Skeletal muscle cell (primary cell): ENCODE results near the gene FKBP5.
A peak's percentile ranks its signal among the peaks of the same experiment; 100 is the strongest.

ENCODE experiments used
- DNase-seq: peaks from one replicate; pipeline ENCODE4 v3.0.0-alpha.2; 2010; ENCODE audit warnings: low read depth
- H3K4me3 ChIP-seq: 2 replicates; pipeline ENCODE4 v1.5.1; 2011; ENCODE audit warnings: low read depth, mild to moderate bottlenecking, control low read depth, low read length, moderate library complexity

The FKBP5 gene

GRCh38 chr6:35635601-35636597 lies 52.8 kb downstream of the FKBP5 start:
- DNase-seq, result no peak
- H3K4me3 ChIP-seq, result no peak overlapping the region

DNA sequence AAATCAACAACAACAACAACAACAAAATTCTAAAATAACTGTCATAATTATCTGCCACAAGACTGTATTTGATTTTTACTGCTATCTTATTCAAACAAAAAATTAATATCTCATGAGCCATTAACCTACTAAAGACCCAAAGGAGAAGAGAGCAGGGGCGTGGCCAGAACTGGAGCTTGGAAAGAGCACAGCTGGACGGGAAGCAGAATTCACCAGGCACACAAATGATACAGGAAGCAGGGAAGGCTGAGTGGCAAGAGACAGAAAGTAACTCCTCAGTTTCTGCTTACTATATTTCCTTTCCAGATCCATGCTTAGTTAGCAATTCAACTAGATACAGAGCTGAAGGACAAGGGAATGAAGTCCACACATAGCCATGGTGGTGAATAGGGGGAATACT lies 54.4 kb downstream of the FKBP5 start:
- DNase-seq, result no peak
- no peak overlapping the region for H3K4me3 ChIP-seq

DNA sequence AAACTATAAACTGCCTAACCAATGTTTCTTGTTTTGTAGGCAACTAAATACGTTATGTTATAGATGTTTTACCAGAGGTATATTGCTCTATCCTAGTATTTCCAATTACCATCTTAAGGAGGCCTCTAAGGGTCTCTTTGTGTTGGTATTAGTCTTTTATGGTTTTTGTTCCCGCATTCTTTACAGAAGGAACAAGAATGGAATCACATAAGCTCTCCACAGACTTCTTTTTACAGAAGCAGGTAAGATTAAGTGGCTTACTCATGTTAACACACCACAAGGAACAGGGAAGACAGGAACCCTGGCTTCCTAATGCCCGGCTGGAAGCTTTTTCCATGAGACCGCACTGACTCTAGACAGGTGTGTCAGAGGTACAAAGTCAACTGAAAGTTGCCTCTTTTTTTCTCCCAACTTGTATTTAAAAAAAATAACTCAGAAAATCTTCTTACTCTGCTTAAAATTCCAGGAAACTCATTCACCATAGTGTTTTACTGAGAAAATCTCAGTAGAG lies 55.1 kb downstream of the FKBP5 start:
- DNase-seq, result no peak
- H3K4me3 ChIP-seq, result no peak overlapping the region

- H3K4me3 ChIP-seq, result no peak overlapping the region
- DNase-seq, result no peak
Observed at GRCh38 chr6:35629876-35630378, 58.8 kb downstream of the FKBP5 start.

DNA sequence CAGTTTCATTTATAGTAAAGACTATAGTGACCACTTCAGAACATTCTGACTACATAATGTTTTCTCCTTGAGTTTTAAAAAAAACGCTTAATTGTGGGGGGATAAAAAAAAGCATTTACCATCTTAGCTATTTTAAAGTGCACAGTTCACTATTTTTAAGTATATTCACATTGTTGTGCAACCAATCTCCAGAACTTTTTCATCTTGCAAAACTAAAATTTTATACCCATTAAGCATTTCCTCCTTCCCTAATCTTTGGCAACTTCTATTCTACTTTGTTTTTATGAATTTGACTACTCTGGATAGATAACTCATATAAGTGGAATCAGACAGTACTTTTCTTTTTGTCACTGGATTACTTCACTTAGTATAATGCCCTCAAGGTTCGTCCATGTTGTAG lies 62.3 kb downstream of the FKBP5 start:
- no peak for DNase-seq
- H3K4me3 ChIP-seq, result no peak overlapping the region

DNA sequence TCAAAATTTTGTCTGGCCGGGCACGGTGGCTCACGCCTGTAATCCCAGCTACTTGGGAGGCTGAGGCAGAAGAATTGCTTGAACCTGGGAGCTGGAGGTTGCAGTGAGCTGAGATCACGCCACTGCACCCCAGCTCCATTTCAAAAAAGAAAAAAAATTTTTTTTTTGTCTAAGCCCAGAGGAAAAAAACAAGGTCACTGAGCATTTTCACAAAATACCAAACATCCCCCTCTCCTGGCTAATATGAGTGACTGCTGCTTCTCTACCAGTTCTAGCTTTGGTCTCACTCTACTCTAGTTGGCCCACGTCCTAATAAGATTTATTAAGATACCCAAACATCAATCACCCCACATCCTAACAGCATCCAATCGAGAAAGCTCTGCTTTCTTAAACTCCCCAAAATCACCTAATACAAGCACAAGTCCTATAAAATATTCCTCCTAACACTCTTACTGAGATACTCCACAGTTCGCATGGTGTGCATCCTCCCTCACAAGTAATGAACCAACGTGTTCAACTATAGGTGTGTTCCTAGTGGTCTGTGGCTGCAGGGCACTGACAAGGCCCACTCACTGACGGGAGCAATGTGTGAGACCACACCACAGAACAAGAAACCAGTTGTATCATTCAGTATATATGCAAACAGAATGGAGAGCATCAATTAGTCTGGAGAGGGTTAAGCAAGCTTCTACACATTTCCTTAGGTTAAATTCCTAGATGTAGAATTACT lies 64.2 kb downstream of the FKBP5 start:
- no peak overlapping the region for H3K4me3 ChIP-seq
- no peak for DNase-seq

DNA sequence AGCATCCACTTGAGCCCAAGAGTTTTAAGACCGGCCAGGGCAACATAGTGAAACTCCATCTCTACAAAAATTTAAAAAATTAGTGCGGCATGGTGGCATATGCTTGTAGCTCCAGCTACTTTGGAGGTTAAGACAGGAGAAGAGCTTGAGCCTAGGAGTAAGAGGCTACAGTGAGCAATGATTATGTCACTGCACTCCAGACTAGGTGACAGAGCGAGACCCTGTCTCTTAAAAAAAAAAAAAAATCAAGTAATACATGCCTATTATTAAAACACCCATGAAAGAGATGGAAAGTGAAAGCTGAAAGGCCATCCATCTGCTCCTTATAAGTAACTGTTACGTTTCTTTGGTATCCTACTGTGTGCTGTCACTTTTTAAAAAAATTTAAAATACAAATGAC lies 66.4 kb downstream of the FKBP5 start:
- no peak for DNase-seq
- H3K4me3 ChIP-seq, result no peak overlapping the region

DNA sequence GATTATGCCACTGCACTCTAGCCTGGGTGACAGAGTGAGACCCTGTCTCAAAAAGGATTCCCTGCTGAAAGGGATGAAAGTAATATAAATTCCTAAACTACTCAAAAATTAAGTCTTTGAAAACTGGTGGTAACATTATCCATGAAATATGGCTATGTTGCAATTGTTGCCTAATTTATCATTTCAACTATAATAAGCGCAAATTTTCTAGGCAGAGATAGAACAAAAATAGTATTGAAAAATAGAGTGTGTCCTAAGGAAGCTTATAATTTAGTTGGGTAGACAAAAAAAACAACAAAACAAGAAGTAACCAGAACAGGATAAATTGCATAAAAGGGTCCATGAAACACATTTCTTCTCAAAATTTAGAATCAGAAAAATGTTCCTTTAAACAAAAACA lies 68.0 kb downstream of the FKBP5 start:
- DNase-seq, result no peak
- H3K4me3 ChIP-seq, result no peak overlapping the region

- H3K4me3 ChIP-seq, result no peak overlapping the region
- no peak for DNase-seq
Observed at GRCh38 chr6:35613762-35614161, 75.0 kb downstream of the FKBP5 start.

- no peak overlapping the region for H3K4me3 ChIP-seq
- no peak for DNase-seq
Observed at GRCh38 chr6:35611240-35611639, 77.5 kb downstream of the FKBP5 start.

DNA sequence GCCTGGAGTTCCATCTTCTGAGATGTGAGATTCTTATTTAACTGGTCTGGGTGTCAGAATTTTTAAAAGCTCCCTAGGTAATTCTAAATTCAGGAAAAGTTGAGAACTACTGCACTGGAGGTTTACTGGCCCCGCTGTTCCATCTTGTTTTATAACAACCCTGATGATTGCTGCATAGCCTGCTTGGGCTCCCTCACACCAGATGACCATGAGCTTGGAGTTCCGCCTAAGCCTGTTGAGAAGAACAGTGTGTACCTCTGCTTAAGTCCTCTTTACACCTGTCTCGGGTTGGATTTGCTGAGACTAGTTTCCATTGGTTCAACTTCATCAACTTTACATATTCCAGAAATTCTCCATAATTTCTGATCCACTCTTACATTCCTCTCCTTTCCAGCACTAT lies 77.9 kb downstream of the FKBP5 start:
- no peak overlapping the region for H3K4me3 ChIP-seq
- DNase-seq, result no peak

DNA sequence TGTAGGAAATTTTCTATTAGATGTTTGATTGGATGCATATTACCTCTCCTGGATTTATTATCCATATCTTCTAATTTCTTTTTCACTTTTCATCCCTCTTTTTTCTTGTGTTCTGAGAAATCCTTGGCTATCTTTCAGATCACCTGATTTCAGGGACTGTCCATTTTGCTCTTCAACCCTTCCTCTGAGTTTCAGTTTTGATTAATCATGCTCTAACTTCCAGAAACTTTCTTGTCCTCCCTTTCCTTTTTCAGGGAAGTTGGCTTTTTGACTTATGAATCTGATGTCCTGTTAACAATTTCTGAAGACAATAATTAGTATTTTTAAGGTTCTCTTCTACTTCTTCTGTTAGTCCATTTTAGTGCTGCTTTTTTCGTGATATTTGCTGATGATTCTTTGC lies 79.1 kb downstream of the FKBP5 start:
- no peak for DNase-seq
- H3K4me3 ChIP-seq, result no peak overlapping the region

DNA sequence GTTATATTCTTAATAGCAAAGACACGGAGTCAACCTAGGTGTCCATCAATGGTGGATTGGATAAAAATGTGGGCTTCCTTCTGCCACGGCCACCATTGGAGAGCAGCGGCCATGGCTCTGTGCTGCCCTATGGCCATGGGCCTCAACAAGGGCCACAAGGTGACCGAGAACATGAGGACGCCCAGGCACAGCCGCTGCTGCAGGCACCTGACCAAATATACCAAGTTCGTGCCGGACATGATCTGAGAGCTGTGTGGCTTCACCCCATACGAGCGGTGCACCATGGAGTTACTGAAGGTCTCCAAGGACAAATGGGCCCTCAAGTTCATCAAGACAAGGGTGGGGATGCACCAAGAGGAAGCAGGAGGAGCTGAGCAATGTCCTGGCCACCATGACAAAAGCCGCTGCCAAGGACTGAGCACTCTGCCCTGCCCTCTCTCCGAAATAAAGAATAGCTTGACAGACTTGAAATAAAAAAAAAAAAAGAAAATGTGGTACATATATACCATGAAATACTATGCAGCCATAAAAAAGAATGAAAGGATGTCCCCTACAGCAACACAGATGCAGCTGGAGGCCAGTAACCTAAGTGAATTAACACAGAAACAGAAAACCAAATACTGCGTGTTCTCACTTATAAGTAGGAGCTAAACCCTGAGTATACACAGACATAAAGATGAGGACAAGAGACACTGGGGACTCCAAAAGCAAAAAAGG lies 81.0 kb downstream of the FKBP5 start:
- no peak overlapping the region for H3K4me3 ChIP-seq
- no peak for DNase-seq

GRCh38 chr6:35605600-35605999 lies 83.1 kb downstream of the FKBP5 start:
- no peak overlapping the region for H3K4me3 ChIP-seq
- no peak for DNase-seq

DNA sequence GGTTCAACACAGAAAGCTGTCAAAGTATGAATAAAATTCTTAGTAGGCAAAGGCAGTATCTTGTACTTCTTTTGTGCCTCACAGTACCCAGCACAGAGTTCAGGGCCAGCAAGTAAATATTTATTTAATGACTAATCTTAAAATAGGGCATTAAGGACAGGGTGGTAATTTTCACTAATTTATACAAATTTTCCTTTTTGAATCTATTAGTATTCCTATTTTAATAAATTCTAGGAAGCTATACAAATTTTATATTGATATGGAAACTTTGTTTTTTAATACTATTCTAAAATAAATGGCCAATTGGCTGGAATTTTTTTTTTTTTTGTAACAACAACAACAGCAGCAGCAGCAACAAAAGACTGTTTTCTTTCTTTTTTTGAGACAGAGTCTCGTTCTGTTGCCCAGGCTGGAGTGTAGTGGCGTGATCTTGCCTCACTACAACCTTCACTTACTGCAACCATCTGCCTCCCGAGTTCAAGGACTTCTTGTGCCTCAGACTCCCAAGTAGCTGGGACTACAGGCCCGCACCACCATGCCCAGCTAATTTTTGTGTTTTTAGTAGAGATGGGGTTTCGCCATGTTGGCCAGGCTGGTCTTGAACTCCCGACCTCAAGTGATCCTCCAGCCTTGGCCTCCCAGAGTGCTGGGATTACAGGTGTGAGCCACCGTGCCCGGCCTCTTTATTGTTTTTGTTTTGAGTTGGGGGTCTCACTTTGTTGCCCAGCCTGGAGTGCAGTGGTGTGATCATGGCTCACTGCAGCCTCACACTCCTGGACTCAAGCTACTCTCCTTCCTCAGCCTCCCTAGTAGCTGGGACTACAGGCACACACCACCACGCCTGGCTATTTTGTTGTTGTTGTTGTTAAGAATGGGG lies 85.2 kb downstream of the FKBP5 start:
- no peak for DNase-seq

GRCh38 chr6:35602133-35602946 lies 86.4 kb downstream of the FKBP5 start:
- H3K4me3 ChIP-seq, result no peak overlapping the region
- peak; percentile 41 for DNase-seq

More for the DNA sequence above, 85.2 kb downstream of the FKBP5 start:
- H3K4me3 ChIP-seq, result no peak overlapping the region

GRCh38 chr6:35601331-35602132 lies 87.2 kb downstream of the FKBP5 start:
- DNase-seq, result peak; percentile 87
- H3K4me3 ChIP-seq, result no peak overlapping the region
